Measurements from ENCODE around the gene FOSB.

GRCh38 chr19:45446944-45447343 lies 20.9 kb upstream of the FOSB start:
- TF ChIP-seq CTCF (IDR thresholded peaks at IDR 0.05) (no peak), POLR2A (IDR thresholded peaks at IDR 0.05) (no peak), EP300 (IDR thresholded peaks at IDR 0.05) (no peak)
